ENCODE data around the gene CFAP74. TPM values are rescaled to one million over a fixed set of nuclear protein-coding genes. Genes with fewer than 3 reads are reported as not detected.

CFAP74 gene
- total RNA-seq, 1 experiment from 2014 or later: not detected

- no peak overlapping the region for H3K27ac ChIP-seq (ENCODE audit: low read length)
- no peaks in the 10 kb centered on the region for H3F3A ChIP-seq (ENCODE audit: low read length, unreplicated experiment)
- no peak overlapping the region for H3K4me2 ChIP-seq (ENCODE audit: low read length)
- TF ChIP-seq EZH2phosphoT487 (IDR thresholded peaks at IDR 0.05; ENCODE audit: borderline replicate concordance, low read length): no peak
- no peak for TF ChIP-seq CTCF (conservative IDR thresholded peaks at IDR 0.05; ENCODE audit: low read depth, low read length)
- no peak for TF ChIP-seq EZH2 (IDR thresholded peaks at IDR 0.05; ENCODE audit: low read length, unreplicated experiment)
- H4K20me1 ChIP-seq (ENCODE audit: low read length): no peaks in the 10 kb centered on the region
- no peaks in the 10 kb centered on the region for H3K36me3 ChIP-seq (ENCODE audit: low read depth, low read length)
- no peak overlapping the region for H3K4me3 ChIP-seq (ENCODE audit: low read length)
- no peaks in the 10 kb centered on the region for H3K9me2 ChIP-seq (replicated peaks; ENCODE audit: low read length)
- H3K27me3 ChIP-seq (ENCODE audit: low read length): peaks cover 16% of the 10 kb centered on the region
- BruUV-seq (replicated peaks): no TSS peak
- POLR2A ChIA-PET (ENCODE audit: unreplicated experiment): no interaction called here
- H3K79me2 ChIP-seq (ENCODE audit: low read length): no peaks in the 10 kb centered on the region
- no peak overlapping the region for H3K9ac ChIP-seq (ENCODE audit: low read length)
- intact Hi-C loops (cut with micrococcal nuclease): no loop called here
- H2AFZ ChIP-seq (ENCODE audit: low read length): no peak overlapping the region
- ATAC-seq: no peak
- H3K9me3 ChIP-seq (ENCODE audit: low read length): no peaks in the 10 kb centered on the region
- H3K4me1 ChIP-seq (ENCODE audit: insufficient read depth, low read length): peaks cover 5% of the 10 kb centered on the region; the same call in 1 of the 2 replicates
- DNase-seq: no peak
- CTCF ChIA-PET: interaction anchor here (0.6 kb wide), 1 partner anchor 18 kb away, joined by 6 read pairs; no protein-coding TSS in a partner anchor
Measured at GRCh38 chr1:1969953-1970716, 33.5 kb downstream of the CFAP74 start.

GRCh38 chr1:1969505-1969900 is 34.1 kb downstream of the CFAP74 start:
- no peak overlapping the region for H2AFZ ChIP-seq (ENCODE audit: low read length)
- H3K27ac ChIP-seq (ENCODE audit: low read length): no peak overlapping the region
- no peak overlapping the region for H3K4me3 ChIP-seq (ENCODE audit: low read length)
- peaks cover 5% of the 10 kb centered on the region; the same call in 1 of the 2 replicates for H3K4me1 ChIP-seq (ENCODE audit: insufficient read depth, low read length)
- H3F3A ChIP-seq (ENCODE audit: low read length, unreplicated experiment): no peaks in the 10 kb centered on the region
- ChIA-PET CTCF (interaction anchor here (0.6 kb wide), 1 partner anchor 19 kb away, joined by 6 read pairs; no protein-coding TSS in a partner anchor), POLR2A (ENCODE audit: unreplicated experiment) (no interaction called here)
- DNase-seq (peak; percentile 22), ATAC-seq (peak; percentile 10; the same call in 1 of the 2 replicates)
- H3K36me3 ChIP-seq (ENCODE audit: low read depth, low read length): no peaks in the 10 kb centered on the region
- no peaks in the 10 kb centered on the region for H4K20me1 ChIP-seq (ENCODE audit: low read length)
- TF ChIP-seq EZH2phosphoT487 (IDR thresholded peaks at IDR 0.05; ENCODE audit: borderline replicate concordance, low read length) (no peak), EZH2 (IDR thresholded peaks at IDR 0.05; ENCODE audit: low read length, unreplicated experiment) (no peak), CTCF (conservative IDR thresholded peaks at IDR 0.05; ENCODE audit: low read depth, low read length) (no peak)
- no peak overlapping the region for H3K9ac ChIP-seq (ENCODE audit: low read length)
- H3K9me3 ChIP-seq (ENCODE audit: low read length): no peaks in the 10 kb centered on the region
- H3K9me2 ChIP-seq (replicated peaks; ENCODE audit: low read length): no peaks in the 10 kb centered on the region
- no TSS peak for BruUV-seq (replicated peaks)
- intact Hi-C loops (cut with micrococcal nuclease): no loop called here
- peaks cover 19% of the 10 kb centered on the region for H3K27me3 ChIP-seq (ENCODE audit: low read length)
- no peak overlapping the region for H3K4me2 ChIP-seq (ENCODE audit: low read length)
- no peaks in the 10 kb centered on the region for H3K79me2 ChIP-seq (ENCODE audit: low read length)

All from PC-3 (cell line).